Mononuclear cell (primary cell): ENCODE results near the gene HECTD4. TPM values are rescaled to one million over a fixed set of nuclear protein-coding genes. Genes with fewer than 3 reads are reported as not detected.
A peak's percentile ranks its signal among the peaks of the same experiment; 100 is the strongest.

Experiments used
- H3K27me3 ChIP-seq: 2 replicates; pipeline ENCODE4 v1.6.0; 2011; ENCODE audit warnings: low read length, control low read depth; ENCODE audit not compliant: insufficient read depth
- H3K4me1 ChIP-seq: 2 replicates; pipeline ENCODE4 v1.5.1; 2011; ENCODE audit warnings: mild to moderate bottlenecking, low read length, control low read depth; ENCODE audit not compliant: insufficient read depth
- H3K4me3 ChIP-seq: 2 replicates; pipeline ENCODE4 v1.5.1; 2011; ENCODE audit warnings: mild to moderate bottlenecking, low read length, moderate library complexity
- H3K9me3 ChIP-seq: 2 replicates; pipeline ENCODE4 v1.5.1; 2011; ENCODE audit warnings: low read depth, mild to moderate bottlenecking, control low read depth, low read length
- total RNA-seq: library from RNA; depleted of rRNA; stranded (reverse); fragments of >200 nt; gene quantifications from one replicate; pipeline ENCODE4 v1.2.3, GENCODE V29; 2012

HECTD4 gene
- total RNA-seq, 1 donor, result 33.9 TPM

GRCh38 chr12:112380663-112381405 is 1.4 kb downstream of the HECTD4 start:
- peaks cover 22% of the 10 kb centered on the region for H3K4me1 ChIP-seq
- H3K9me3 ChIP-seq, result no peaks in the 10 kb centered on the region
- H3K27me3 ChIP-seq, result no peaks in the 10 kb centered on the region
- H3K4me3 ChIP-seq, result peak overlapping the region; percentile 83

DNA sequence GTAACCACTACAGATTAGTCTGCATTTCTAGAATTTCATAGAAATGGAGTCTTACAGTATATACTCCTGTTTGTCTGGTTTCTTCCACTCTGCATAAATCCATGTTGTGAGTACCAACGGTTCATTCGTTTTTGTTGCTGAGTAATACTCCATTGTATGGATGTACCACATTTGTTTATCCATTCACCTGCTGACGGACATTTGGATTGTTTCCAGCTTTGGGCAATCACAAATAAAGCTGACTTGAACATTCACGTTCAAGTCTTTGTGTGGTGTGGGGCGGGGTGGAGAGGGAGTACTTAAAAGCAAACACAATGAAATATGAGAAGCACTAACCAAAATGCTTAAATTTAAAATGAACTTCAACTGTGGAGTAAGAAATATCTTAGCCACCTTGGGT is 7.1 kb downstream of the HECTD4 start:
- Histone ChIP-seq H3K27me3 (no peaks in the 10 kb centered on the region), H3K9me3 (no peaks in the 10 kb centered on the region), H3K4me1 (peaks cover 1% of the 10 kb centered on the region), H3K4me3 (no peak overlapping the region)

DNA sequence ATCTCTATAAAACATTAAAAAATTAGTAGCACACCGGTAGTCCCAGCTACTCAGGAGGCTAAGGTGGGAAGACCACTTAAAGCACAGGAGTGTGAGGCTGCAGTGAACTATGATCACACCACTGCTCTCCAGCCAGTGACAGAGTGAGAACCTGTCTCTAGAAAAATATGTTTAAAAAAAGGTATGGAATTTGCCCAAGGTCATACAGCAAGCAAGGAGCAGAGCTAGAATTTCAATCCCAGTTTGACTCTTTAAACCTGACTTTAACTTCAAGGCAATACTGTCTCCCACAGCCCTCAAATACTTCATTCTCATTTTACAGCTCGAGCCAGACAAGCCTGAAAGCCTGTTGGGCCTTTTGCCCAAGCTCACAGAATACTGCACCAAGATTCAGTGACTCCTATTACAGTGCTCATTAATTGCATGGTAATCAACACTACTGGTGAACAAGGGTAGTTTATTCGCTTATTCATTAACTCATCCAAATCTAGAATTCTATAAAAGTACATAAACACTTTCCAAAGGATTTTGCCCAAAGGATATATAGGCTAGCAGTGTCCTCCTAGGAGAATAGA is 8.0 kb downstream of the HECTD4 start:
- H3K4me1 ChIP-seq, result no peaks in the 10 kb centered on the region
- H3K9me3 ChIP-seq, result no peaks in the 10 kb centered on the region
- H3K4me3 ChIP-seq, result no peak overlapping the region
- H3K27me3 ChIP-seq, result no peaks in the 10 kb centered on the region

- Histone ChIP-seq H3K27me3 (no peaks in the 10 kb centered on the region), H3K4me1 (no peaks in the 10 kb centered on the region), H3K9me3 (no peaks in the 10 kb centered on the region), H3K4me3 (no peak overlapping the region)
These were observed 11.2 kb downstream of the HECTD4 start for GRCh38 chr12:112370868-112371510.

- no peak overlapping the region for H3K4me3 ChIP-seq
These were observed 12.0 kb downstream of the HECTD4 start for GRCh38 chr12:112370199-112370598.

GRCh38 chr12:112368856-112369255 is 13.4 kb downstream of the HECTD4 start:
- Histone ChIP-seq H3K27me3 (no peaks in the 10 kb centered on the region), H3K9me3 (no peaks in the 10 kb centered on the region), H3K4me3 (no peak overlapping the region)

More at GRCh38 chr12:112370199-112370598, 12.0 kb downstream of the HECTD4 start:
- no peaks in the 10 kb centered on the region for H3K9me3 ChIP-seq
- H3K27me3 ChIP-seq, result no peaks in the 10 kb centered on the region
- H3K4me1 ChIP-seq, result no peaks in the 10 kb centered on the region

GRCh38 chr12:112367965-112368364 is 14.3 kb downstream of the HECTD4 start:
- Histone ChIP-seq H3K27me3 (no peaks in the 10 kb centered on the region), H3K4me1 (no peaks in the 10 kb centered on the region), H3K9me3 (no peaks in the 10 kb centered on the region), H3K4me3 (no peak overlapping the region)

More at GRCh38 chr12:112368856-112369255, 13.4 kb downstream of the HECTD4 start:
- H3K4me1 ChIP-seq, result no peaks in the 10 kb centered on the region

DNA sequence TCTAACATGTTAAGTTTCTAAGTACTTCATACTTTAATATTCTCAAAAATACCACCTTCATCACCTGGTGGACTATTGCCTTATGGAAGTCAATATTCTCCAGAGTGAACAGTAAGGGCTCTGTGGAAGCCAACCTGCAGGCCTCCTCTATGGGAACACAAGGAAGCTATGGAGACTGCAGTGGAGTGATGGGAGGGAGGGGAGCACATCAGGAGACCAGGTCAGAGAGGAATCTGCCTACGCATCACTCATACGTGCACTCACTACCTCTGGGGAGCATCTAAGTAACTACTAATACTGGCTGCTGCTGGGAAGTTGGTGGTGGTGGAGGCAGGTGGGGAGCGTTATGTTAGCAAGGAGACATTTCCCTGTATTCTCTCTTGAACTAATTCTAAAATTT is 19.9 kb downstream of the HECTD4 start:
- Histone ChIP-seq H3K4me3 (no peak overlapping the region), H3K9me3 (no peaks in the 10 kb centered on the region), H3K4me1 (no peaks in the 10 kb centered on the region), H3K27me3 (no peaks in the 10 kb centered on the region)

- Histone ChIP-seq H3K9me3 (no peaks in the 10 kb centered on the region), H3K4me3 (no peak overlapping the region), H3K27me3 (no peaks in the 10 kb centered on the region), H3K4me1 (no peaks in the 10 kb centered on the region)
These were observed 21.0 kb downstream of the HECTD4 start for GRCh38 chr12:112361271-112361670.

GRCh38 chr12:112359290-112359689 is 22.9 kb downstream of the HECTD4 start:
- H3K27me3 ChIP-seq, result no peaks in the 10 kb centered on the region
- H3K9me3 ChIP-seq, result no peaks in the 10 kb centered on the region
- peaks cover 4% of the 10 kb centered on the region for H3K4me1 ChIP-seq
- no peak overlapping the region for H3K4me3 ChIP-seq

DNA sequence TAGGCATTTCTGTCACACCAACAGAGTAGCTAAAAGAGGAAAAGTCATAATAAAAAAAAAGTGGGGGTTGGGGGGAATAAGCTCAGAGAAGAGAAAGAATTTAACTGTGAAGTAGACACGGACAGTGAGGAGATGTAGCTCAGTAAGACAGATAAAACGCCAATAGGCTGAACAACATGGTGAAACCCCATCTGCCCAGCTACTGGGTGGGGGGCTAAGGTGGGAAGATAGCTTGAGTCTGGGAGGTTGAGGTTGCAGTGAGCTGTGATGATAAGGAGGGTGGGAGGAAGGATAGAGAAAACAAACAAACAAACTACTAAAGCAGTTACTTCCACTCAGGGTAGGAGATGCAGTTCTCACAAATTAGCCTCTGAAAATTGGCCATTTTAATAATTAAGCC is 25.0 kb downstream of the HECTD4 start:
- Histone ChIP-seq H3K9me3 (no peaks in the 10 kb centered on the region), H3K27me3 (no peaks in the 10 kb centered on the region), H3K4me3 (no peak overlapping the region), H3K4me1 (peaks cover 21% of the 10 kb centered on the region)

DNA sequence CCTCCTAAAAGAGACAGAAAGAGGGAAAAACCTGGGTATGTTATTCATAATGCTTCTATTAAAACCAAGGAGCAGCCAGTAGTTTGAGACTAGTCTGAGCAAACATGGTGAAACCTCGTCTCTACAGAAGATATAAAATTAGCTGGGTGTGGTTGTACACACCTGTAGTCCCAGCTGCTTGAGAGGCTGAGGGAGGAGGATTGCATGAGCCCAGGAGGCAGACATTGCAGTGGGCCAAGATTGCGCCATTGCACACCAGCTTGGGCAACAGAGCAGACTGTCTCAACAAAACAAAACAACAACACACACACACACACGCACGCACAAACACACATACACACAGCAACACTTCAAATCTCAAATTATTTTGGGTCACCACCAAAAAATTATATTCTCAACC is 27.8 kb downstream of the HECTD4 start:
- Histone ChIP-seq H3K9me3 (no peaks in the 10 kb centered on the region), H3K4me1 (peaks cover 31% of the 10 kb centered on the region), H3K27me3 (no peaks in the 10 kb centered on the region), H3K4me3 (no peak overlapping the region)

- peaks cover 31% of the 10 kb centered on the region for H3K4me1 ChIP-seq
- no peak overlapping the region for H3K4me3 ChIP-seq
- no peaks in the 10 kb centered on the region for H3K9me3 ChIP-seq
- no peaks in the 10 kb centered on the region for H3K27me3 ChIP-seq
These were observed 28.8 kb downstream of the HECTD4 start for GRCh38 chr12:112353393-112353792.

DNA sequence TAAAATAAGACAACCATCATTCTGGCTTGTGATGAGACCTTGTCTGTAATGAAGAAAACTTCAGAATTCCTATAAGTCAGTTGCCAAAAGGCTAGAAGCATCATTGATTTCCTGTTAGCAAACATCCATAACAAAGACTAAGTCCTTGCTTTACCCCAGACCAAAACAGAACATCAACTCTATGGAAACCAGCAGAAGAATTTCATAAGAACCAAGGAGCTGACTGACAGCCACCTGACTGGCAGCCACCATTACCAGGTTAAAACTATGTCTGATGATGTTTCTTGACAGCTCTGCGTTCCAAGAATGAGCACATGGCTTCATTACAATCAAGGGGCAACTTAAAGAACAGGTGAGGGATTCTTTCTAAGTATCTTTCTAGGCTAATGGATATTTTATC is 29.3 kb downstream of the HECTD4 start:
- peaks cover 31% of the 10 kb centered on the region for H3K4me1 ChIP-seq

More for the DNA sequence above, 29.3 kb downstream of the HECTD4 start:
- H3K4me3 ChIP-seq, result no peak overlapping the region
- H3K9me3 ChIP-seq, result no peaks in the 10 kb centered on the region
- no peaks in the 10 kb centered on the region for H3K27me3 ChIP-seq
